Pancreas (tissue), 10 donors: ENCODE measurements around the gene WRNIP1. TPM values are rescaled to one million over a fixed set of nuclear protein-coding genes. Genes with fewer than 3 reads are reported as not detected.

Experiments
- ATAC-seq, 4 donors: fragments of 200-7000 bp; cut with Tn5 transposase; one replicate each; pipeline versions ENCODE4 v1.8.0 to v1.9.1; 2020; ENCODE audit warnings: mild to moderate bottlenecking in 4 of 4, moderate library complexity in 4 of 4
- DNase-seq, 6 donors: peaks; one replicate each; pipeline ENCODE4 v3.0.0-alpha.2; 2020
- FAIRE-seq: peaks from 2 replicates; lab custom pipeline; 2012; peaks lifted over from hg19 to GRCh38; lab: Jason Lieb, UNC
- H3K27ac ChIP-seq, 4 donors: fragments of 200-600 bp; sonication (generic); 1 replicate in 3 of 4; 2 replicates in 1 of 4; pipeline versions ENCODE4 v1.5.0 to v1.8.0; 2020
- H3K27me3 ChIP-seq, 4 donors: fragments of 200-600 bp; one replicate each; pipeline ENCODE4 v1.8.0; 2021
- H3K36me3 ChIP-seq, 3 donors: fragments of 200-600 bp; sonication (generic) in 1 of 3; one replicate each; pipeline versions ENCODE4 v1.5.0 to v1.8.0; 2020 to 2021
- H3K4me1 ChIP-seq, 3 donors: fragments of 200-600 bp; one replicate each; pipeline ENCODE4 v1.8.0; 2021
- H3K4me3 ChIP-seq, 4 donors: fragments of 200-600 bp; sonication (generic) in 2 of 4; one replicate each; pipeline versions ENCODE4 v1.5.0 to v1.8.0; 2020 to 2021
- H3K9me3 ChIP-seq, 4 donors: fragments of 200-600 bp; one replicate each; pipeline ENCODE4 v1.8.0; 2021
- CTCF ChIP-seq, 4 donors: fragments of 200-600 bp; sonication (generic) in 3 of 4; IDR thresholded peaks; one replicate each; pipeline versions ENCODE4 v1.5.0 to v1.8.0; 2021; ENCODE audit warnings: antibody characterized with exemption in 4 of 4
- whole genome bisulfite sequencing, 2 donors: extraction: QIAGEN DNeasy Blood & Tissue Kit; methylation state at CpG; one replicate each; pipeline ENCODE4 v1.1.7; 2013; 5-methylcytosine and 5-hydroxymethylcytosine counted together
- intact Hi-C, 3 donors: fragments of 100-400 bp; cut with DNase I; formaldehyde crosslinking; loops; one replicate each; pipeline versions ENCODE4 v1.11.1 to v1.14.2; 2022
- polyA plus RNA-seq, 2 donors: library from polyadenylated mRNA; stranded (reverse); fragments of 200-250 nt; gene quantifications; one replicate each; pipeline ENCODE4 v1.2.3, GENCODE V29; 2013
- total RNA-seq, 6 donors: library from RNA; stranded (reverse); fragmentation: NEBNext Ultra II Directional in 4 of 6; extraction: Animal tissue kit (Norgen Biotek cat#: 25700) in 4 of 6; gene quantifications; one replicate each; pipeline versions ENCODE4 v1.2.1 to v1.2.4, GENCODE V29; 2021 to 2023
- donor health status: healthy with polysubstance abuse.
- donor health status: DM: no; HTN: no; CAD: no; lungs with moderate emphysema.
- donor health status: DM: no; HTN: no; CAD: no.
- donor health status: control.
- donor health status: control.
- donor health status: Bipolar disorder and iron deficiency.
- donor health status: DM: yes; HTN: yes; CAD: no.
- donor health status: DM: no; HTN: no; CAD: no.
- donor health status: DM: no; HTN: no; CAD: no.
- donor health status: DM: yes; HTN: yes; CAD: no.

Gene WRNIP1
- total and polyA plus RNA-seq, 8 donors = 19.2 to 45.7 (median 23.8) TPM

- Histone ChIP-seq H3K4me1 (peaks cover 3 to 17% (median 16%) of the 10 kb centered on the region in 3 donors), H3K9me3 (no peaks in the 10 kb centered on the region), H3K27ac (peak overlapping the region; percentile 54 to 82 (median 70)), H3K27me3 (no peaks in the 10 kb centered on the region), H3K4me3 (no peak overlapping the region), H3K36me3 (no peaks in the 10 kb centered on the region)
- WGBS, 2 donors = 11 to 15% methylated on average over 3 of the region's 3 CpGs
- no peak for TF ChIP-seq CTCF (IDR thresholded peaks at IDR 0.05)
- intact Hi-C loops = no loop called here
- ATAC-seq = peak; percentile 65 to 82 (median 78)
- no peak for DNase-seq
- no peak for FAIRE-seq
These were observed 53.4 kb downstream of the WRNIP1 start for GRCh38 chr6:2818593-2818992.

- intact Hi-C loops = no loop called here
- FAIRE-seq (no peak), ATAC-seq (peak in 2 of 4 donors; percentile 7 to 8)
These were observed 53.9 kb downstream of the WRNIP1 start for GRCh38 chr6:2819115-2819514.

GRCh38 chr6:2819978-2820377, 54.8 kb downstream of the WRNIP1 start:
- no peak overlapping the region for H3K27ac ChIP-seq
- no peaks in the 10 kb centered on the region for H3K9me3 ChIP-seq
- intact Hi-C loops = no loop called here
- H3K36me3 ChIP-seq = no peaks in the 10 kb centered on the region
- WGBS, 2 donors = 73 to 77% methylated on average over 7 of the region's 7 CpGs
- H3K27me3 ChIP-seq = no peaks in the 10 kb centered on the region
- H3K4me1 ChIP-seq = peaks cover 3 to 17% (median 16%) of the 10 kb centered on the region in 3 donors
- no peak overlapping the region for H3K4me3 ChIP-seq
- FAIRE-seq (no peak), DNase-seq (no peak), ATAC-seq (no peak)
- TF ChIP-seq CTCF (IDR thresholded peaks at IDR 0.05) = no peak

More at GRCh38 chr6:2819115-2819514, 53.9 kb downstream of the WRNIP1 start:
- 87 to 96% methylated on average over 5 of the region's 5 CpGs for WGBS, 2 donors
- Histone ChIP-seq H3K27ac (peak overlapping the region in 3 of 4 donors; percentile 54 to 82 (median 66)), H3K4me3 (no peak overlapping the region), H3K36me3 (no peaks in the 10 kb centered on the region), H3K4me1 (peaks cover 3 to 17% (median 16%) of the 10 kb centered on the region in 3 donors), H3K27me3 (no peaks in the 10 kb centered on the region), H3K9me3 (no peaks in the 10 kb centered on the region)
- TF ChIP-seq CTCF (IDR thresholded peaks at IDR 0.05) = no peak
- DNase-seq = no peak

- no peak for DNase-seq
- no peak for FAIRE-seq
- peaks cover 3 to 17% (median 16%) of the 10 kb centered on the region in 3 donors for H3K4me1 ChIP-seq
- intact Hi-C loops = no loop called here
- H3K4me3 ChIP-seq = no peak overlapping the region
- no peak for ATAC-seq
- H3K36me3 ChIP-seq = no peaks in the 10 kb centered on the region
- WGBS, 2 donors = 68 to 91% methylated on average over 2 of the region's 2 CpGs
- H3K27ac ChIP-seq = no peak overlapping the region
- H3K9me3 ChIP-seq = no peaks in the 10 kb centered on the region
- no peaks in the 10 kb centered on the region for H3K27me3 ChIP-seq
- no peak for TF ChIP-seq CTCF (IDR thresholded peaks at IDR 0.05)
These were observed 55.2 kb downstream of the WRNIP1 start for GRCh38 chr6:2820415-2820814.

GRCh38 chr6:2821554-2821953, 56.4 kb downstream of the WRNIP1 start:
- no peak for FAIRE-seq
- no peak for DNase-seq
- H3K27ac ChIP-seq = no peak overlapping the region
- no peak for TF ChIP-seq CTCF (IDR thresholded peaks at IDR 0.05)
- intact Hi-C loops = no loop called here
- no peak overlapping the region for H3K4me3 ChIP-seq
- ATAC-seq = no peak
- no peaks in the 10 kb centered on the region for H3K36me3 ChIP-seq
- 93 to 100% methylated on average over 3 of the region's 3 CpGs for WGBS, 2 donors
- H3K4me1 ChIP-seq = peaks cover 3 to 17% (median 16%) of the 10 kb centered on the region in 3 donors
- no peaks in the 10 kb centered on the region for H3K27me3 ChIP-seq
- no peaks in the 10 kb centered on the region for H3K9me3 ChIP-seq
